Lower leg skin (tissue), 3 donors: ENCODE measurements around the gene FOXL1.

ENCODE experiments used
- POLR2A ChIP-seq, 2 donors: fragments of 450-650 bp; IDR thresholded peaks; one replicate each; pipeline ENCODE4 v1.6.1; 2016 to 2017; ENCODE audit warnings: antibody characterized with exemption in 2 of 2, mild to moderate bottlenecking in 1 of 2, moderate library complexity in 1 of 2
- TF ChIP-seq, protein P1 (sequence below), 3 donors: fragments of 450-650 bp; IDR thresholded peaks; one replicate each; pipeline ENCODE4 v1.5.1; 2016; ENCODE audit warnings: antibody characterized with exemption in 3 of 3, mild to moderate bottlenecking in 3 of 3, moderate library complexity in 2 of 3

DNA sequence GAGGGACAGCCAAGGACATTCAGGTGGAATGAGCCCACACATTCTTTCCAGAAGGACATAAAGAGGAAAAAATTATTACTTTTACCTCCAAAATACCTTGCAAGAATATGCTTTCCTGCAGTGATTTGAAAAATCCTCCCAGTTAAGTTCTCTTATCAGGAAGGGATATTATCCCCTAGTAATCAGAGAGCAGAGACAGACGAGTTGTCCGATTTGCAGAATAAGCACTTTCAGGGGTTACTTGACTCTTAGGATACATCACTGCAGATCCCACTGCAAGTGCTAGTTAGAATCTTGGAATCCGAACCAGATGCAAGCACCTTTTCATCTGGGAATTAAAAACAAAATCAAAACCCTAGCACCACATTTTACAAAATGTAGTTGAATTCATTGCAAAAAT is 33.6 kb downstream of the FOXL1 start:
- TF ChIP-seq, protein P1, sequence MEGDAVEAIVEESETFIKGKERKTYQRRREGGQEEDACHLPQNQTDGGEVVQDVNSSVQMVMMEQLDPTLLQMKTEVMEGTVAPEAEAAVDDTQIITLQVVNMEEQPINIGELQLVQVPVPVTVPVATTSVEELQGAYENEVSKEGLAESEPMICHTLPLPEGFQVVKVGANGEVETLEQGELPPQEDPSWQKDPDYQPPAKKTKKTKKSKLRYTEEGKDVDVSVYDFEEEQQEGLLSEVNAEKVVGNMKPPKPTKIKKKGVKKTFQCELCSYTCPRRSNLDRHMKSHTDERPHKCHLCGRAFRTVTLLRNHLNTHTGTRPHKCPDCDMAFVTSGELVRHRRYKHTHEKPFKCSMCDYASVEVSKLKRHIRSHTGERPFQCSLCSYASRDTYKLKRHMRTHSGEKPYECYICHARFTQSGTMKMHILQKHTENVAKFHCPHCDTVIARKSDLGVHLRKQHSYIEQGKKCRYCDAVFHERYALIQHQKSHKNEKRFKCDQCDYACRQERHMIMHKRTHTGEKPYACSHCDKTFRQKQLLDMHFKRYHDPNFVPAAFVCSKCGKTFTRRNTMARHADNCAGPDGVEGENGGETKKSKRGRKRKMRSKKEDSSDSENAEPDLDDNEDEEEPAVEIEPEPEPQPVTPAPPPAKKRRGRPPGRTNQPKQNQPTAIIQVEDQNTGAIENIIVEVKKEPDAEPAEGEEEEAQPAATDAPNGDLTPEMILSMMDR (IDR thresholded peaks at IDR 0.05), result no peak
- no peak for TF ChIP-seq POLR2A (IDR thresholded peaks at IDR 0.05)
